ENCODE data around the gene MACROD1. TPM values are rescaled to one million over a fixed set of nuclear protein-coding genes. Genes with fewer than 3 reads are reported as not detected.
A peak's percentile ranks its signal among the peaks of the same experiment; 100 is the strongest.

MACROD1 gene
- total RNA-seq, 2 experiments from 2014 or later, result 6.0 to 6.3 TPM

DNA sequence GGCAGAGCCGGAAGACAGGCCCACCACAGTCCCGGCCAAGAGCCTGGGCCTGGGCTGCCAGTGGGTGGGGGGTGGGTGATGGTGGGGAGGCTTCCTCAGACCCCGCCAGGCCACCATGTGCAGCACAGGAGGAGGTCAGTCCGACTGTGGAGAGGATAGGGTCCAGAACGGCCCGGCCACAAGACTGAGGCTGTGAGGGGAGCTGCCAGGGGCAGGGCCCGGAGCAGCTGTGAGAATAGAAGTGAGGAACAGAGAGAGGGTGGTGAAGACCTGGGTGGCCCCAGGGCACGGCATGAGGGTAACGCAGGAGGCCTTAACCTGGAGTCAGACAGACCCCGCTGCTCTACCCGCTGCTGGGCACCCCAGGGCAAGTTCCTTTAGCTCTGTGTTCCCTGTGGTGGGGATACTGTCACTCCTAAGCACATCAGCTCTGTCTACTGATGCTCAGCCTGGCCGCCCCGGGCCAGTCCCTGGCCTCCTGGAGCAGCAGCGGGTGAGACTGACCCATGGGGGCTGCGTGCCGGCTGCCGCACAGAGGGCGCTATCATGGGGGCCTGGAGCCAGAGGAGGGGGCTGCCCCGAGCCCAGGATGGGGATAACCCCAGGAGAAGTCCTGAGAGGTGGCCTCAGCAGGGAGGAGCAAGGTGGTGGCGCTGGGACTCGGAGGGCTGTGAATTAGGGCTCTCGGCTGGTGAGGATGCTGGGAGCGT lies 42.3 kb upstream of the MACROD1 start:
- Histone ChIP-seq H3K27ac (ENCODE audit: low read depth in 1 of 2, low read length in 2 of 2) (peak overlapping the region; percentile 86 to 90), H3K36me3 (ENCODE audit: insufficient read depth, low read length) (peaks cover 53% of the 10 kb centered on the region), H3K27me3 (ENCODE audit: control insufficient read depth in 1 of 2, insufficient read depth in 2 of 2, low read length in 2 of 2) (no peaks in the 10 kb centered on the region), H3K9me3 (ENCODE audit: control insufficient read depth in 1 of 2, insufficient read depth in 1 of 2, low read length in 2 of 2) (no peaks in the 10 kb centered on the region), H3K4me1 (ENCODE audit: insufficient read depth, low read length) (peaks cover 61% of the 10 kb centered on the region), H3K4me3 (ENCODE audit: low read length) (peak overlapping the region; percentile 100)
- POLR2A ChIA-PET, result interaction anchor here (0.9 to 7.1 kb wide), 20 partner anchors 8 to 1481 kb away, joined by 3 to 116 read pairs (median 21); partner anchors contain the start of genes BAD, CATSPERZ, DNAJC4 and ESRRA
- Mint-ChIP-seq H3K27me3 (no peaks in the 10 kb centered on the region), H3K4me3 (peak overlapping the region; percentile 98), H3K4me1 (ENCODE audit: low read depth) (peaks cover 48% of the 10 kb centered on the region), H3K27ac (peak overlapping the region; percentile 93), H3K9me3 (no peaks in the 10 kb centered on the region), H3K36me3 (ENCODE audit: low read depth) (peaks cover 74% of the 10 kb centered on the region)
- DNase-seq, result peak in 2 of 14 experiments; percentile 28 to 32
- ATAC-seq (ENCODE audit: poor library complexity), result no peak
- TF ChIP-seq, protein P1, sequence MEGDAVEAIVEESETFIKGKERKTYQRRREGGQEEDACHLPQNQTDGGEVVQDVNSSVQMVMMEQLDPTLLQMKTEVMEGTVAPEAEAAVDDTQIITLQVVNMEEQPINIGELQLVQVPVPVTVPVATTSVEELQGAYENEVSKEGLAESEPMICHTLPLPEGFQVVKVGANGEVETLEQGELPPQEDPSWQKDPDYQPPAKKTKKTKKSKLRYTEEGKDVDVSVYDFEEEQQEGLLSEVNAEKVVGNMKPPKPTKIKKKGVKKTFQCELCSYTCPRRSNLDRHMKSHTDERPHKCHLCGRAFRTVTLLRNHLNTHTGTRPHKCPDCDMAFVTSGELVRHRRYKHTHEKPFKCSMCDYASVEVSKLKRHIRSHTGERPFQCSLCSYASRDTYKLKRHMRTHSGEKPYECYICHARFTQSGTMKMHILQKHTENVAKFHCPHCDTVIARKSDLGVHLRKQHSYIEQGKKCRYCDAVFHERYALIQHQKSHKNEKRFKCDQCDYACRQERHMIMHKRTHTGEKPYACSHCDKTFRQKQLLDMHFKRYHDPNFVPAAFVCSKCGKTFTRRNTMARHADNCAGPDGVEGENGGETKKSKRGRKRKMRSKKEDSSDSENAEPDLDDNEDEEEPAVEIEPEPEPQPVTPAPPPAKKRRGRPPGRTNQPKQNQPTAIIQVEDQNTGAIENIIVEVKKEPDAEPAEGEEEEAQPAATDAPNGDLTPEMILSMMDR (IDR thresholded peaks at IDR 0.05), result no peak
- CTCF ChIA-PET, result interaction anchor here (1.1 to 5.4 kb wide), 6 partner anchors 17 to 95 kb away, joined by 3 to 123 read pairs (median 26); partner anchors contain the start of genes CATSPERZ, ESRRA, PLCB3 and STIP1
- intact Hi-C loops (cut with DNase I, micrococcal nuclease), result loop anchor here (5.0 kb wide), 1 partner anchor 34 kb away; the partner anchor contains the start of gene FKBP2 (in 2 of the 2)

DNA sequence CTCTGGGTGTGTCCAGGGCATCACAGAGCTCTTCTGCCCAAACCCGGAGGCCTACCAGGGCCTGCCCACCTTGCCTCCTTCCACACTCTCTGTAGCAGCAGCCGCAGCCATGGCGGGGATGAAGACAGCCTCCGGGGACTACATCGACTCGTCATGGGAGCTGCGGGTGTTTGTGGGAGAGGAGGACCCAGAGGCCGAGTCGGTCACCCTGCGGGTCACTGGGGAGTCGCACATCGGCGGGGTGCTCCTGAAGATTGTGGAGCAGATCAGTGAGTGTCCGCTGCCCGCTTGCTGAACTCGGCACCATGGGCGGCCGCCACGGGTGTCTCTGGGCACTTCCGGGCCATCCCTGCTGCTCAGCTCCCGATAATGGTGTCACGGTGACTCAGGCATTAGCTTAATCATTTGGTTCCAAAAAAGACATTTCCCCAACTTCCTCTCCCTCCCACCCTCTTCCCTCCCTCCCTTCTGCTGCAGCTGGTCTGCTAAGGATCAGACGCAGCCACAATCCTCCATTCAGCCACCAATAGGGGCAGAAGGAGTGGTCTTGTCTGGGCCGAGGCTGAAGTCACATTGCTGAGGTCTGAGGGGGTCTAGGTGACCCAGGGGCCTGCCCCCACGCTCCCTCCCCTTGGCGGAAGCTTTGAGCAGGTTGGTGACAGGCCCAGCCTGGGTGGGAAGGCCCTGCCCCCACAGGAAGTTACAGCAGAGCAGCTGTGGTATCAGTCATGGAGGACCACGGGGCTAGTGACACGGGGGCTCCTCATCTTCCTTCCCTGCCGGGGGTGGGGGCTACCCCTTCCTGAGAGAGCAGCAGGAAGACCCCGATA lies 41.6 kb upstream of the MACROD1 start:
- Histone ChIP-seq H3K4me3 (ENCODE audit: low read length) (peak overlapping the region; percentile 100), H3K36me3 (ENCODE audit: insufficient read depth, low read length) (peaks cover 57% of the 10 kb centered on the region), H3K27me3 (ENCODE audit: control insufficient read depth in 1 of 2, insufficient read depth in 2 of 2, low read length in 2 of 2) (no peaks in the 10 kb centered on the region), H3K9me3 (ENCODE audit: control insufficient read depth in 1 of 2, insufficient read depth in 1 of 2, low read length in 2 of 2) (no peaks in the 10 kb centered on the region), H3K4me1 (ENCODE audit: insufficient read depth, low read length) (peaks cover 61% of the 10 kb centered on the region), H3K27ac (ENCODE audit: low read depth in 1 of 2, low read length in 2 of 2) (peak overlapping the region; percentile 86 to 90)
- H3K4me1 Mint-ChIP-seq (ENCODE audit: low read depth), result peaks cover 49% of the 10 kb centered on the region
- POLR2A ChIA-PET, result interaction anchor here (0.8 to 7.1 kb wide), 23 partner anchors 9 to 1480 kb away, joined by 3 to 116 read pairs (median 11); partner anchors contain the start of genes BAD, CATSPERZ, DNAJC4 and ESRRA
- CTCF ChIA-PET, result interaction anchor here (0.8 to 5.4 kb wide), 11 partner anchors 12 to 96 kb away, joined by 3 to 123 read pairs (median 4); partner anchors contain the start of genes CATSPERZ, ESRRA, NUDT22 and PLCB3
- H3K9me3 Mint-ChIP-seq, result no peaks in the 10 kb centered on the region
- TF ChIP-seq, protein P1 (IDR thresholded peaks at IDR 0.05), result no peak
- DNase-seq (peak; percentile 41 to 91 (median 72)), ATAC-seq (ENCODE audit: poor library complexity) (peak; percentile 68)
- H3K4me3 Mint-ChIP-seq, result peak overlapping the region; percentile 98
- peak overlapping the region; percentile 93 for H3K27ac Mint-ChIP-seq
- H3K27me3 Mint-ChIP-seq, result no peaks in the 10 kb centered on the region
- H3K36me3 Mint-ChIP-seq (ENCODE audit: low read depth), result peaks cover 74% of the 10 kb centered on the region
- intact Hi-C loops (cut with DNase I, micrococcal nuclease), result loop anchor here (2.0 to 5.0 kb wide), 3 partner anchors 17 to 63 kb away; partner anchors contain the start of gene FKBP2 (in 2 of the 2)
